HG02852 (cell line): ENCODE measurements around the gene LSMEM2.
"Not testable (repeated sequence)": the region's sequence is repeated elsewhere in the genome, so short reads cannot be mapped to it uniquely, and the experiment has no call there.

Experiments
- ATAC-seq: cut with Tn5 transposase; IDR thresholded peaks from one replicate; pipeline ENCODE4 v1.9.1; 2021; ENCODE audit warnings: mild to moderate bottlenecking, moderate library complexity; ENCODE audit not compliant: unreplicated experiment

Gene LSMEM2

DNA sequence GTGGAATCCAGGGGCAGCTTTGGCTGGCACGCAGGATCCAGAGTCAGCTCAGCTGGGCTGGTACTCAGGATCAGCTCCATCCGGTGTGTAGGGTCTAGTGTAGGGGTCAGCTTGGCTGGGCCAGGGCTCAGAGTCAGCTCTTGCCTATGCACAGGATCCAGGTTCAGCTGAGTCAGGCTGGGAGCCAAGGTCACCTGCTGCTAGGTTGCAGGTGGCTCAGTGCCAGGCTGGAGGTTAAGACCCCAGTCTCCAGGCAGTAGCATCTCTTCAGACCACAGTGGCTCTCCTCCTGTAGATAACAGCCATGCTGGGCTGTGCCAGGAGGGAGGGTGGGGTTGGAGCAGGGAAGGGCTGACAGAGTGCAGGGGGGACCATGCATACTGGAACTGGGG lies 18.5 kb downstream of the LSMEM2 start:
- no peak for ATAC-seq

DNA sequence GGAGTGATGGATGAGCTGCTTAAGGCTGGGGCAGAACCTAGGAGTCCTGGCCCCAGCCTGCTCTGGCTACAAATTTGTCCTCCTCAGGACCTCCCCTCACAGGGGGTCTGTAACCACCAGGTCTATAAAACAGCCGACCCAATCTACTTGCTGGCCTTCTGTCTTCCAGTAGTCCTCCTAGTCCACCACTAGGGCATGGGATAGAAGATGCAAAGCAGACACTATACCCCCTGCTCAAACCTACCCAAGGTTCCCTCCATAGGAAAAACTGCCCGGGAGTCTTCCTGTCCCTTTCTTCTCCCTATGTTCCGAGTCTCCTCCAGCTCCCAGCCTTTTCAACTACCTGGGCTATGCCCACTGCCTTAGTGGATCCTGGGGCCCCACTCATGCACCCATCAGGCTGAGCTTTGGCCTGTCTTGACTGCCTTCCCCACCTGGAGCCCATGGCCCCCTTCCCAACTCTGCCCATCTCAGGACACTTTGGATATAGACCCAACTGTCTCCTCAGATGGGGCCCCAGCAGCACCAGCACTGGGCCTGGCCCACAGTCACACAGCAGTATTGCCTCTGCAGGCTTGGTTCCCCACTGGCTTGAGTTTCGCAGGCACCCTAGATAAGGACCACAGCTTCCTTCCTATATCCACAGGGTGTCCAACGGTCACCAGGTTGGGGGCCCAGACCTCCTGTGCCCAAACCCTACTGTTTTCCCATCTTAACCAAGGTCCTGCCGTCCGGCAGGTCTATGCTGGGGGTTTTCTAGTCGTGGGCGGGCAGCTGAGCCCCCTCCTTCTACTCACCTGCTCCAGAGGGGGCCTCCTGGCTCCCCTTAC lies 19.2 kb downstream of the LSMEM2 start:
- ATAC-seq = no peak

DNA sequence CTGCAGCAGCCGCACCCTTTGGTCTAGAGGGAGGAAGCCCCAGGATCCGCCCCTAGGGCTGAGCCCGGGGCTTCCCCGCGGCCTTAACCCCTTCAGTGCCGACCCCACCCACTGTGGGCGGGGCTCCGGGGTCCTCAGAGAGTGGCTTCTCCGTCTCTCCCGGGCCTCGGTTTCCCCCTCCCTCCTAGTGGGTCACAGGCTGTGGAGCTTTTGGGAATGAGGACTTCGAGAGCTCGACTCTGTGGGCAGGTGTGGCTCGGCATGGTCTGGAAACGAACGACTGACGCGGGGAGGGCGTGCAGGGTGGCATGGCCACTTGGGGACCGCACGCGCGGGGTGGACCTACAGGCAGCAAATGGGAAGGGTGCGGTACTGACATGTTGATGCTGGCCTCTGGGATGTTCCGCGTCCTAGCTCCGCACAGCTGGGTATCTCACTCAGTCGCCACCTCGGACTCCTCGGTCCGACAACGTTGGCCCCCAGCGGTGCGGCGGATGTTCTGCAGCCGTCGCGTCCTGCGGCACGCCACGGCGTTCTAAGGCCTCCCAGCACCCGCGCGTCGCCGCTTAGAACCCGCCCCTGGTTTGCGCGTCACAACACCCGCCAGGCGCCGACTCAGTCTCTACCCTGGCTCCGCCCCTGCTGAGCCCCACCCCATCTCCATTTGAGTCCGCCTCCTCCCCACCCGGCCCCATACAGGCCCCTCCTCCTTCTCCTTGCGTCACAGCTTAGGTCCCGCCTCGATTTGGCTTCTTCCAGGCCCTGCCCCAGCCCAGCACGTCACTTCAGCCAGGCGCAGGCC lies 20.1 kb downstream of the LSMEM2 start, which contains the start of the genes HYAL3 and NAA80:
Gene HYAL3, minus strand, starts transcription at position 570 of the 802 bp plus-strand sequence. CDS start 3,803 bp downstream, outside the sequence.
Gene NAA80, minus strand, starts transcription at position 570 of the 802 bp plus-strand sequence. CDS start 1,942 bp downstream, outside the sequence.
- peak; percentile 82 for ATAC-seq

DNA sequence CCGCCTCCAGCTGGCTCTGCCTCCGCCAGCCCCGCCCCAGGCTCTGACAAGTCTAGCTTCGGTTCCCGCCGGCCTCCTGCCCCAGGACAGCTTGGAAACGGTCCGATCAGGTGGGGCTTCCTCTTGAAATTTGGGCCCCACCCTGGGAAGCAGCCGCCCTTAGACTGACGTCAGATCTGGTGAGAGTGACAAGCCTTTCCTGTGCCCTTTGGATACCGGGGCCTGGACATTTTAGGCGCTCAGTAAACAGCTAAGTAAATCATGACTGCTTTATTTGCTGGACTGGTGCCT lies 20.7 kb downstream of the LSMEM2 start:
- no peak for ATAC-seq

DNA sequence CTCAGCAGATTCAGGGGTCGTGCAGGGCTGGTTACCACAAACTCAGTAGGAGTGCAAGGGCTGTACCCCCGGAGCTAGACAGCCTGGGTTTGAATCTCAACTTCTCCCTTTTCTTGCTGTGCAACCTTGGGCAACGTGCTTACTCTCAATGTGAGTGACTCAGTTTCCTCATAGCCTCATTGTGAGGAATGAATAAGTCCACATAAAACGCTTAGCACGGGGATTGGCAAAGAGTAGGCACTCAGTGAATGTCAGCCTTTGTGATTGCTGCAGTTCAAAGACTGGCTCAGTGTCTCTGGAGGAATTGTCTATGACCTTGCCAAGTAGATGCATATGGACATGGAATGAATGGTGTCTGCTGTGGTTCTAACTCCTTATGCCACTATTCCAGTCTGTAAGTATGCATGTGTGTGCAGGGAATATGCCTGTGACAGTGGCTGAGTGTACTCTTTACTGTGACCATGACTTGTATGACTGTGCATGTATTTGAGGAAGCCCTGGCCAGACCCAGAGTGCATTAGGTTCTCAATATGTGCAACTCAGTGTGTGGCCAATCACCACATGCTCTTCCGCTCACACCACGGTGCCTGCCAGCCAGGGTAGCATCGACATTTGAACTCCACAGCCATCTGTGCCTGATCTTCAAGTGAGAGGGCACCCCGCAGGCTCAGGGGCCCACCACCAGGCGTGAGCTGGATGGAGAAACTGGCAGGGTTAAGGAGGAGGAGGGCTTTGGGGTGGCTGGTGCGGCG lies 21.2 kb downstream of the LSMEM2 start:
- ATAC-seq = no peak

DNA sequence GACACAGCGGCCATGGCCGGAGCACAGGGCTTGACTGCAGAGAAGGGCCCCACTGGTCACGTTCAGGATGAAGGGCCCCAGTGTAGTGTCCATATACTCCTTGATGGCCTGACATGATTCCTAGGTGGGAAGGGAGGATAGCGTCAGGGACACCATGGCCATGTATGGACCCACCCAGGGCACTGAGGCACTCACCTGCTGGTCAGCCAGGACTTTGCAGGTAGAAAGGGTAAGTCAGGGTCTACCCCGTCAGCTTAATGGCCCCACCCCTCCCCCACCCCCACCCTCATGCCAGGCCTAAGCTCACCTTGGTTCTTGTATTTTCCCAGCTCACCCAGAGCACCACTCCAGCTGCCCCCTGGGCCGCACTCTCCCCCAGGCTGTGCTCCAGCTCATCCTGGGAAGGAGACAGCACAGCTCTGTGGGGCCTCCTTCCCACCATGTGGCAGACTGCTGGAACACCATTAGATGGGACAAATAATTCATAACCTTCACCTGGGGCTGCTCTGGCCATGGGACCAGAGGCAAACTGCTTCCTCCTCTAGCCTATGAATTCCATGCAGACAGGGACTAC lies 21.9 kb downstream of the LSMEM2 start:
- no peak for ATAC-seq

DNA sequence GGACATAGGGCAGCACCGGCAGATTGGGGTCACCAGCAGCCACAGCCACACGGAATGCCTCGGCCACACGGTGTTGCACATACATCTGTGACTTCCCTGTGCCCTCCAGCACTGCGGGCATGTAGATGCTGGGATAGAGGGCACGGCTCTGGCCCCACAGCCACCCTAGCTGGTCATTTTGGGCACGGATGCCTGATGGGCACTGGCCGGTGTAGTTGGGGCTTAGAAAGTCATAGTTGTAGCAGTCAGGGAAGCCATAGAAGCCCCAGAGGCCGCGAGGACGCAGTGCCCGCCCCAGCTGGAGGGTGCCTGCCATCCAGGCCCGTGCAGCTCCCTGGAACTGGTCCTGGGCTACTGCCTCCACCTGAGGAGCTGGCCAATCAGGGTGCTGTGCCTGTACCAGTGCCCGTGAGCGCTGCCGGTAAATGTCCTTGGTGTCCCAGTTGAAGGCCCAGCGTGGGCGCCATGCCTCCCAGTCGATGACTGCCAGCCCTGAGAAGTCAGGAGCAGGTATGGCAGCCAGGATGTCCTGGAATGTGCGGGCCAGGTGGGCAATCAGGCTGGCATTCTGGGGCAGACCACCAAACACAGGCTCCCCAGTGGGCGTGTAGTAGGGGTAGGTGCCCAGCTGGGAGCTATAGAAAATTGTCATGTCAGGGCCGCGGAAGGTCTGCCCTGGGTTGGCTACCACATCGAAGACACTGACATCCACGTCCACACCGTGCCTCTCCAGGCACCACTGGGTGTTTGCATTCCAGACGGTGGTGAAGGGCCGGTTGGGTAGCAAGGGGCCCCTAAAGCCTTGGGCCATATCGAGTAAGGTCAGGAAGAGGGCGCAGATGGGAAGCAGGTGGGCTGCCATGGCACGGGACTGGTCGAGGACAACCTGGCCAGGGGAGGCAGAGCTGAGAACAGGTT lies 23.5 kb downstream of the LSMEM2 start:
- ATAC-seq = no peak

DNA sequence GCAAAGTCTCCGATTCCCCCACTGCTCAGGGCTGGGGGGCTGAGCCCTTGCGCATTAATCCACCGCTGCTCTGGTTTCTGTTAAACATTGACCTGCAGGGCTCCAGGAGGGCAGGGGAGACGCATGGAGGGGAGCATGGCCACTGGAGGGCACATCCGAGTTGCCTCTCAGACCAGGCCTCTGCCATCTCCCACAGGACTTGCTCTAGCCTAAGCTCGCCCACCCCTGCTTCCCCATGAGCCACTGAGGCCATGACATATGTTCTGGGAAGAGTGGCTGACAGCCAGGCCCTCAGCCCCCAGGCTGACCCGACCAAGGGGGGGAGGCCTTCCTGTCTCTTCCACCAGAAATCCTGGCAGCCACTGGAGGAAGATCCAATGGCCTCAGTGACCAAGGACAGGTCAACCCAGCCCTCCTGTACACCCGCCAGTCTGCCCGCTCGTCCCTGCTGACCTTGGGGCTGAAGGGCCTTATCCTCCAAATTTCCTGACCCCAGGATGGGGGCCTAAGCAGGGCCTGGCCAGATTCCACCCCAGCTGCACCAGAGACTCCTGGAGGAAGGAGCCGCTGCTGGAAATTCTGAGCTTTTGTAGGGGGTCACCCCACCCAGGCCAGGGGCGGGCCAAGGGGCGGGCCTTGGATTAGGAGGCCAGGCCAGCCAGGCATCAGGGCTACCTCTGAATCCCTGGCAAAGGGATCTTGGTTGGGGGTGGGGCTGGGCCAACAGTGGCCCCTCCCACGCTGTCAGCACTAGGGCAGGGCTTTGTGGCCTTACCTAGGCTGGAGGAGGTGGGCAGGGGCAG lies 24.3 kb downstream of the LSMEM2 start, which contains the start of gene HYAL1:
Gene HYAL1, minus strand, starts transcription at position 562 of the 803 bp plus-strand sequence. CDS start 618 bp downstream, outside the sequence.
- no peak for ATAC-seq

DNA sequence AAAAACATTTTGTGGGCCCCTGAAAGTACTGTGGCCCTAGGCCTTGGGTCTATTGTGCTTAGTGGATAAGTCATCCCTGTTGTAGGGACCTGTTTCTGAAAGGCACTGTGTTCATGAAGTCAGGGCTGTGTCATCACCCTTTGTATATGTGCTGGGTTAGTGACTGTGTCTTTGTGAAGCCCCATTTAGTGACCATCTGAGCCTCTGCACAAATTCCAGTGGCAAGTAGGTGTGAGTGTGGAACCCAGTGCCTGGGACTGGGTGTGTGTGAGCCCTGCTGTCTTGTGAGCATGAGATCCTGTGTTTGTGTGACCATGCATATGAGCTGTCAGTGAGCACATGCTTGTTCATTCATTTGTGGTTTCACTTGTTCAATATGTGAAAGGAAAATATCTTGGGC lies 25.7 kb downstream of the LSMEM2 start:
- ATAC-seq = no peak

DNA sequence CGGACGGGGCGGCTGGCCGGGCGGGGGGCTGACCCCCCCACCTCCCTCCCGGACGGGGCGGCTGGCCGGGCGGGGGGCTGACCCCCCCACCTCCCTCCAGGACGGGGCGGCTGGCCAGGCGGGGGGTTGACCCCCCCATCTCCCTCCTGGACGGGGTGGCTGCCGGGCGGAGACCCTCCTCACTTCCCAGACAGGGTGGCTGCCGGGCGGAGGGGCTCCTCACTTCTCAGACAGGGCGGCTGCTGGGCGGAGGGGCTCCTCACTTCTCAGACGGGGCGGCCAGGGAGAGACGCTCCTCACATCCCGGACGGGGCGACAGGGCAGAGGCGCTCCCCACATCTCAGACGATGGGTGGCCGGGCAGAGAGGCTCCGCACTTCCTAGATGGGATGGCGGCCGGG lies 33.2 kb downstream of the LSMEM2 start:
- not testable (repeated sequence) for ATAC-seq

DNA sequence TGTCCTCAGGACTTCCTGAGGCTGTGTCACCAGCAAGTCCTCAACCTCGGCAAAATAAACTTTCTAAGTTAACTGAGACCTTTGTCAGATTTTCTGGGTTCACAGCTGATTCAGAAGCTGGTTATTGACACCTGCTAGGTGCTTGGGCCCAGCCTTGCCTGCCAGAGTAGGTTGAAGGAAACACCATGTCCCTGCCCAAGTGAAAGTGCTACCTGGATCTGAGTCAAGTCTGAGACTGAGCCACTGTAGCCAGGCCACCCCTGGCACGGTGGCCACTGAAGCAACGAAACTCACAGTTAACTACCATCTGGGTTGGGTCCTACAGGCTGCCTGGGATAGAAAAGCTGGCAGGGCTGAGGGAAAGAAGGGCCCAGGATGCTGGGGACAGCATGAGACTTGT lies 35.5 kb downstream of the LSMEM2 start:
- ATAC-seq = no peak

DNA sequence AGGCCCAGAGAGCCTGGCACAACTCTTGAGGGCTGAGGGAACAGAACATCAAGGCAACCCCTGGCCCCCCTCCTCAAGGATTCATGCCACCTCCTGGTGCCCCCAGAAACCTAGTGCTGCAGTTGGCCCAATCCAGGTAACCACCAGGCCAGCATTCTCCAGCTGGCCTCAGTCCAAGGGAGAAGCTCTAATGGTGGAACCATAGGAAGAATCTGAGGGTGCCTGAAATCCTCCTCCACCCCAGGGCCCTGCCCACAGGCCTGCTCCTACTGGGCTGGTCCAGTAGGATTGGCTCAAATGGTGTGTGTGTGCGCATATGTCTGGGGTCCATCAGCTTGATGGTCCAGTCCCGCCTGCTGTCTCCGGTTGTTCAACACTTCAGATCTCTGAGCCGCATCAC lies 35.9 kb downstream of the LSMEM2 start:
- ATAC-seq = no peak

DNA sequence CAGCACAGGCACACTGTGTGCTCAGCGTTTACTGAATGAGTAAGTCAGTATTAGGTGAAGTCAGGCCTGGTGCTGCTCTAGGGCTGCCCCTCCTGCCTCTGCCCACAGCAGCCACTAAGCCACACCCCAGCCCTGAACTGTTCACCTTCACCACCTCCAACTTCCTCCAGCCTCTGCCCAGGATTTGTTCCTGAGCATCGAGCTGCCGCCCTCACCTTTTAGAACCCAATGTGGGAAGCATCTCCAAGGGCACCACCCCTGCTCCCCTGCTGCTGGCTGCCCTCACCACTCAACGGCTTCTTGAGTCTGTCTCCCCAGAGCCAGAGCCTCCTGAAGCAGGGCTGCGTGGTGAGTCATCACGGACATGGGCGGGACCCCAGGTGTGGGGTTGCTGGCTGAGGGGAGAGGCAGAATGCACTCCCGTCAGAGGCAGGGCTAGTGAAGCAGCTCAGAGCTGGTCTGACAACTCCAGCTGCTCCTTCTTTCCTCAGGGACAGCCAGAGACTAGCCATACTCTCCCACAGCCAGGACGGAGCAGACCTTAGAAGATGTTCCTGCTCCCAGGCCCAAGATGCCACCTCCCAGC lies 37.9 kb downstream of the LSMEM2 start:
- ATAC-seq = no peak

DNA sequence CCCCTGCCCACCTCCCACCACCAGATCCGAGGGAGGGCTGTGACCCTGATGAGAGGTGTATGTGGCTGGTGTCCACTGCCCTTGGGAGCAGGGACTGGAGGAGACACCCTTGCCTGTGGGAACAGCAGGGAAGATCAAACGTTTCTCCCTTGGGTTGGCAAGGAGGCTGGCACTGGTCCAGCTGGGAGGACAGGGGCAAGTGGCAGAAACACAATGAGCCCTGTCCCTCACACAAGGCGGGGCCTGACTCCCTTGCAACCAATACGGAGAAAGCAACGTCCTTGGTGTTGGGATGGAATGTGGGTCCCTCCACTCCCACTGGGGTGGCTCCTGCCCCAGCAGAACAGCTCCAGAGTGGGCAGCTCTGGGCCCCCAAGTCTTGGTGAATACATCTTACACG lies 38.4 kb downstream of the LSMEM2 start:
- ATAC-seq = no peak

DNA sequence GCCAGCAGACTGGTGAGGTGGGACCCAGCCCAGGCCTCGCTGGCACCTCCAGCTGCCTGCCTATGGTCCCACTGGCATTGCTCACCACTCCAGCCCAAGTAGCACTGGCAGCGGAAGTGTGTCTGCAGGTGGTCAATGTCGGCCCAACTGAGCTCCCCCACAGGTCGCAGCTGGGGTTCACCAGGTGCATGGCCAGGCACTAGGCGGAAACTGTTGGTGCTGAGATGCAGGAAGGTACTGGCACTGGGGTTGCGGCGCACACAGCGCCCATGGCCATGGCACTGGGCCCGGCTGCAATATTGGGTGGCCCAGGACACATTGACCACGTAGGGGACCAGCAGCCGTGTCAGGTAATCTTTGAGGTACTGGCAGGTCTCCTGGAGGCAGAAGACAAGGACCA lies 39.3 kb downstream of the LSMEM2 start:
- no peak for ATAC-seq

DNA sequence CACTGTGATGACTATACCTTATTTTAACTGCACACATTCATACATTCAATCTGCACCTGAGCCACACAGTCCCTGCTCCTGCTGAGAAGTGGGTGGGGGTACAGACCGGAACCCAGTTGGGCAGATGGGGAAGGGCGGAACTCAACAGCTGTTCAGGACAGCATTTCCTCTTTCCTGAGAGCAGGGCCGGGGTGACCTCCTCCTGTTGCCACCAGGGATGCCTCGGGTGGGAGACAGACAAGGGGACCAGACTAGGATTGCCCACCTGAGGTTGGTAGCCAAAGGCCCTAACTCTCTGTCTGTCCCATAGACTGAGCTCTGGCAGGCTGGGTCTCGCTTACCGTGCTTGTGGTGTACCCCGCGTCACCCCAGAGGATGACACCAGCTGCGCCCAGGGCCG lies 39.7 kb downstream of the LSMEM2 start:
- no peak for ATAC-seq

DNA sequence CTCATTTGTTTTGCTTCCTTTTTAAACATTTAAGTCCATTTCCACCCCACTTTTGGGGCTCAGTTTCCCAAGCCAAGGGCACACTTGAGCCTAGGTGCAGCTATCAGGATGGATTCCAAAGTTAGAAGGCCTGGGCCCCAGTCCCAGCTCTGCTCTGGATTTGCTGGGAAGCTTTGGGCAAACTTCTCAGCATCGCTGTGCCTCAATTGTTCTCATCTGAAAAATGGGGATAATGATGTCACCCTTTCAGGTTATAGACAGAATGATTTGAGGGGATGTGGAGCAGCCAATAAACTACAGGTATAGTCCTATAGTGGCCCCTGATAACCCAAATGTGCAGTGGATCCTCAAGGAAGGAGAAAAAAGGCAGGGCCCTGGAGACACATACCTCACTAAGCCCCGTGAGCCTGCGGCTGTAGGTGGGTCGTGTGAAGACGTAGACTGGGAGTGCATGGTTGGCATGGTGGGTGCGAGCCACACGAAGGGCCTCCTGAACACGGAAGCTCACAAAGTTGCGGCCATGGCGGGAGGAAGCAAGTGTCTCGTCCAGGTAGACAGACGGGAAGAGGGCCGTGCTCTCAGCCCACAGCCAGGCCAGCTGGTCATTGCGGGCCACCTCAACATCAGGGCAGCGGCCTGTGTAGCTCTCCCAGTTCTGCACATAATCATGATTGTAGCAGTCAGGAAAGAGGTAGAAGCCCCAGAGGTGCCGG lies 40.5 kb downstream of the LSMEM2 start:
- no peak for ATAC-seq
